Fibroblast of the aortic adventitia (primary cell): ENCODE measurements around the gene S100A10. TPM values are rescaled to one million over a fixed set of nuclear protein-coding genes. Genes with fewer than 3 reads are reported as not detected.

ENCODE experiments used
- DNase-seq: peaks from one replicate; pipeline ENCODE4 v3.0.0-alpha.2; 2010; ENCODE audit warnings: low read depth
- H3K4me3 ChIP-seq: 2 replicates; pipeline ENCODE4 v1.5.1; 2011; ENCODE audit warnings: low read depth, mild to moderate bottlenecking, control low read depth, low read length, moderate library complexity
- CTCF ChIP-seq: IDR thresholded peaks from 2 replicates; pipeline ENCODE4 v1.5.1; 2011; ENCODE audit warnings: mild to moderate bottlenecking, low read length, control low read depth, inconsistent platforms; ENCODE audit not compliant: insufficient read depth
- total RNA-seq: library from RNA; depleted of rRNA; stranded (reverse); fragments of >200 nt; gene quantifications from 2 replicates; pipeline ENCODE4 v1.2.3, GENCODE V29; 2012; ENCODE audit warnings: low replicate concordance

S100A10 gene
- total RNA-seq, 1 donor, result 340 TPM

- peak overlapping the region; percentile 95 for H3K4me3 ChIP-seq
- TF ChIP-seq CTCF, result no peak
- peak; percentile 49 for DNase-seq
These were observed 42.0 kb upstream of the S100A10 start for GRCh38 chr1:152035539-152036266.

DNA sequence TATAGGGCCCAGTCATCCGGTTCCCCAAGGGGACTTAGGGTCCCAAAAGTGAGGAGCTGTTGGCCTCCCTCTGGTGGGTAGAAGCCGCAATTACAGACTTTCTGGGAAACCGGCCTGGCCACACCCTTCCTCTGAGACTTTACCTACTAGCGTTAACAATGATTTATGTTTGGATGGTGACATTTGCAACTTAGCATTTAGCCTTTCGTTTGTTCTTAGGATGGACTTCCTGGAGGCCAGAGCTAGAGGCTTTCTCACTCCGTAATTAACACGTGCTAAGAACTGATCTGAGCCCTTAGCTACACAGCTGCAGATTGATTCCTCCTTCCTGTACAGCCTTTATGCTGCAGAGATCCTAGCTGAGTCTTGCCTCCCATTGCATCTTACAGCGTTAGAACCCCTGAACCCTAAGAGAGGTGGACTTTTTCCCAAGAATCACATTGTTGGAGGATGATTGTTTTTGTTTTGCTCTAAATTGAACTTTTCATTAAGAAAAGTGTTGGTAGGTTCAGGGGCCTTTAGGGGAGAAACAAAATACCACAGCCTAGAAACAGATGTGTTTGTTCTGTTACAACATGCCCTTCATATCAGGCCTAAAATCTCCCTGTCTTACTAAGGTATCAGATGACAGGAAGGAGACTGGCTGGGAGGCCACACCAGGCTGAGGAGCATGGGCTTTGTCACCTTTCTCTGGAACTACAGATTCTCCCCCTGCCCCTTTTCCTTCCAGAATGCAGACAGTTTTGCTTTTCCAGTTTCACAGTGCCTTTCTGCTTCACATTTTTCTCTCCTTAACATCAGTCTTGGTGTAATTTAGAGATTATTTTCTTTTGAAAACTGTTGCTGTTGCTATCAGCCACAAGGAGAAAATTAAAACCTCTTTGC, 41.2 kb upstream of the S100A10 start:
- peak; percentile 76 for DNase-seq
- H3K4me3 ChIP-seq, result peak overlapping the region; percentile 95
- peak; percentile 88 for TF ChIP-seq CTCF

- H3K4me3 ChIP-seq, result peak overlapping the region; percentile 95
- TF ChIP-seq CTCF, result no peak
- no peak for DNase-seq
These were observed 40.6 kb upstream of the S100A10 start for GRCh38 chr1:152034324-152034653.

DNA sequence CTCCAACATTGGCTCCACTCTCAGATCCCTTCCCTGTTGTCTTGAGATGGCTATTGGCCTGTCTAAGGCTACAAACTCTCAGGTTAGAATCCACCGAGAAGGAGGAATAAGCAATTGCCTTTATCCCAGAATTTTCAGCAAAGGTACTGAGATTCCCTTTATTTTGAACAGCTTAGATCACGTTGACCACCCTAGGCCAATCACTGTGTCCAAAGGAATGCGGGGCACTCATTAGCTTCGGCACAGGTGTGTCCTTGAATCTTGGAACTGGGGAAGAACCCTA, 36.2 kb upstream of the S100A10 start:
- no peak for TF ChIP-seq CTCF
- H3K4me3 ChIP-seq, result no peak overlapping the region

GRCh38 chr1:152029144-152029928, 35.7 kb upstream of the S100A10 start:
- TF ChIP-seq CTCF, result no peak
- no peak overlapping the region for H3K4me3 ChIP-seq
- DNase-seq, result peak; percentile 51

More for the DNA sequence above, 36.2 kb upstream of the S100A10 start:
- DNase-seq, result no peak

DNA sequence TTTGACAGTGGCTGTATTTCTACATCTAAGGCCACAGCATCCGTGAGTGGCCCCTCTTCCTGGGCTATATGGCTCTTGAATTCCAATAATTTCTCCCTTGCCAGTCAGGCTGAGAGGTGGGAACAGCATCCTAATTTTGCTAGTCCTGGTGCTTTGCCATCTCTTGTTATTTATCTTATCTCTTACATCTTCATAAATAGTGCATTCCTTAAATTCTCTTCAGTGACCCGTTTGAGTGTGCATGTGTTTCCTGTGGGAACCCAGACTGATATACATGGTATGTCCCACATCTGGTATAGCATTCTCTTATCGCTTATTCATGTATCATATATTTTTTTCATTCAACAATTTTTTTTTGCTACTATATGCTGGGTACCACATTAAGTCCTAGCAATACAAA, 33.2 kb upstream of the S100A10 start:
- no peak overlapping the region for H3K4me3 ChIP-seq
- no peak for TF ChIP-seq CTCF
- peak; percentile 68 for DNase-seq
